MM.1S (cell line): ENCODE data around the gene PLSCR3.
A peak's percentile ranks its signal among the peaks of the same experiment; 100 is the strongest.

Experiments
- DNase-seq: peaks from one replicate; pipeline ENCODE4 v3.0.0-alpha.2; 2015
- H2AFZ ChIP-seq: fragments of 300-600 bp; sonication (generic); 2 replicates; pipeline ENCODE4 v1.6.0; 2016; ENCODE audit warnings: antibody characterized with exemption, low read length
- H3F3A ChIP-seq: fragments of 300-600 bp; sonication (generic); 2 replicates; pipeline ENCODE4 v1.6.1; 2016; ENCODE audit warnings: mild to moderate bottlenecking, antibody characterized with exemption, low read length, moderate library complexity, mixed read lengths; ENCODE audit not compliant: insufficient read depth
- H3K27ac ChIP-seq: fragments of 300-600 bp; sonication (generic); 2 replicates; pipeline ENCODE4 v1.5.1; 2016; ENCODE audit warnings: mild to moderate bottlenecking, low read length
- H3K27me3 ChIP-seq: fragments of 300-600 bp; sonication (generic); replicated peaks from 2 replicates; pipeline ENCODE4 v1.6.0; 2016; ENCODE audit warnings: low read length; ENCODE audit not compliant: insufficient read depth
- H3K36me3 ChIP-seq: fragments of 300-600 bp; sonication (generic); replicated peaks from 2 replicates; pipeline ENCODE4 v1.6.1; 2016; ENCODE audit warnings: mild to moderate bottlenecking, low read length, mixed read lengths; ENCODE audit not compliant: insufficient read depth
- H3K4me1 ChIP-seq: fragments of 300-600 bp; sonication (generic); 2 replicates; pipeline ENCODE4 v1.6.1; 2016; ENCODE audit warnings: low read length, mixed read lengths
- H3K4me2 ChIP-seq: fragments of 300-600 bp; sonication (generic); 2 replicates; pipeline ENCODE4 v1.6.0; 2016; ENCODE audit warnings: low read depth, low read length
- H3K4me3 ChIP-seq: fragments of 300-600 bp; sonication (generic); 2 replicates; pipeline ENCODE4 v1.5.1; 2016; ENCODE audit warnings: low read length, mixed read lengths
- H3K79me2 ChIP-seq: fragments of 300-600 bp; sonication (generic); 2 replicates; pipeline ENCODE4 v1.6.1; 2016; ENCODE audit warnings: mixed run types, low read length, mixed read lengths
- H3K9ac ChIP-seq: fragments of 300-600 bp; sonication (generic); 2 replicates; pipeline ENCODE4 v1.6.1; 2016; ENCODE audit warnings: low read length, mixed read lengths
- H3K9me2 ChIP-seq: fragments of 300-600 bp; sonication (generic); replicated peaks from 2 replicates; pipeline ENCODE4 v1.6.1; 2016; ENCODE audit warnings: mild to moderate bottlenecking, low read length, mixed read lengths; ENCODE audit not compliant: insufficient read depth
- H3K9me3 ChIP-seq: fragments of 300-600 bp; sonication (generic); replicated peaks from 2 replicates; pipeline ENCODE4 v1.6.1; 2016; ENCODE audit warnings: mild to moderate bottlenecking, low read length, mixed read lengths; ENCODE audit not compliant: insufficient read depth
- H4K20me1 ChIP-seq: fragments of 300-600 bp; sonication (generic); 2 replicates; pipeline ENCODE4 v1.6.1; 2016; ENCODE audit warnings: mild to moderate bottlenecking, low read length, moderate library complexity, mixed read lengths; ENCODE audit not compliant: insufficient read depth
- CTCF ChIP-seq: fragments of 300-600 bp; sonication (generic); IDR thresholded peaks from 2 replicates; pipeline ENCODE4 v1.5.1; 2016; ENCODE audit warnings: antibody characterized with exemption, low read length, mixed read lengths
- EZH2 ChIP-seq: fragments of 300-600 bp; sonication (generic); optimal IDR thresholded peaks from 2 replicates; pipeline ENCODE3; 2017; ENCODE audit warnings: low read depth, mild to moderate bottlenecking, antibody characterized with exemption, low read length, mixed read lengths
- EZH2phosphoT487 ChIP-seq: fragments of 300-600 bp; sonication (generic); IDR thresholded peaks from 2 replicates; pipeline ENCODE4 v1.6.1; 2018; ENCODE audit warnings: antibody characterized with exemption, low read length

PLSCR3 gene

GRCh38 chr17:7407082-7407481 lies 12.8 kb upstream of the PLSCR3 start:
- Histone ChIP-seq H3K27ac (no peak overlapping the region), H3K4me1 (peaks cover 4% of the 10 kb centered on the region; the same call in 1 of the 2 replicates), H3F3A (no peaks in the 10 kb centered on the region), H3K36me3 (no peaks in the 10 kb centered on the region), H3K4me3 (no peak overlapping the region), H3K79me2 (no peaks in the 10 kb centered on the region; the same call in 1 of the 2 replicates), H3K4me2 (no peak overlapping the region), H3K9me3 (no peaks in the 10 kb centered on the region), H3K9me2 (no peaks in the 10 kb centered on the region), H3K9ac (no peak overlapping the region), H2AFZ (no peak overlapping the region), H3K27me3 (peaks cover 58% of the 10 kb centered on the region), H4K20me1 (no peaks in the 10 kb centered on the region)
- no peak for DNase-seq
- TF ChIP-seq EZH2phosphoT487 (no peak), EZH2 (no peak), CTCF (no peak)

GRCh38 chr17:7406235-7406825 lies 12.0 kb upstream of the PLSCR3 start:
- Histone ChIP-seq H2AFZ (no peak overlapping the region), H3K9ac (no peak overlapping the region), H3K36me3 (no peaks in the 10 kb centered on the region), H4K20me1 (no peaks in the 10 kb centered on the region), H3K4me1 (peaks cover 4% of the 10 kb centered on the region; the same call in 1 of the 2 replicates), H3K4me2 (no peak overlapping the region), H3K27me3 (peaks cover 50% of the 10 kb centered on the region), H3F3A (no peaks in the 10 kb centered on the region), H3K9me2 (no peaks in the 10 kb centered on the region), H3K79me2 (no peaks in the 10 kb centered on the region; the same call in 1 of the 2 replicates), H3K27ac (no peak overlapping the region), H3K4me3 (no peak overlapping the region), H3K9me3 (no peaks in the 10 kb centered on the region)
- no peak for DNase-seq
- TF ChIP-seq CTCF (no peak), EZH2phosphoT487 (no peak), EZH2 (no peak)

- no peak overlapping the region for H3K27ac ChIP-seq
- DNase-seq, result no peak
Observed at GRCh38 chr17:7405350-7406234, 11.3 kb upstream of the PLSCR3 start.

More at GRCh38 chr17:7405350-7406234, 11.3 kb upstream of the PLSCR3 start:
- Histone ChIP-seq H3K79me2 (no peaks in the 10 kb centered on the region; the same call in 1 of the 2 replicates), H3K27me3 (peaks cover 43% of the 10 kb centered on the region), H3K9ac (no peak overlapping the region), H3K36me3 (no peaks in the 10 kb centered on the region), H3F3A (no peaks in the 10 kb centered on the region), H3K4me1 (peaks cover 4% of the 10 kb centered on the region; the same call in 1 of the 2 replicates), H3K4me3 (peak overlapping the region; percentile 69), H3K9me2 (no peaks in the 10 kb centered on the region), H3K4me2 (peak overlapping the region; percentile 86; the same call in 1 of the 2 replicates), H2AFZ (peak overlapping the region; percentile 72), H3K9me3 (no peaks in the 10 kb centered on the region), H4K20me1 (no peaks in the 10 kb centered on the region)
- TF ChIP-seq EZH2 (no peak), EZH2phosphoT487 (no peak), CTCF (no peak)
